Measurements from ENCODE around the gene PON2. TPM values are rescaled to one million over a fixed set of nuclear protein-coding genes. Genes with fewer than 3 reads are reported as not detected.

The PON2 gene
- polyA plus RNA-seq, 1 of the 3 experiments (the other 2 are of a cell fraction) = 125 TPM

GRCh38 chr7:95478272-95479037, 43.6 kb upstream of the PON2 start:
- Histone ChIP-seq H4K20me1 (ENCODE audit: insufficient read depth) (no peaks in the 10 kb centered on the region), H3K79me2 (ENCODE audit: insufficient read depth) (no peaks in the 10 kb centered on the region), H3K9ac (no peak overlapping the region), H3K4me1 (ENCODE audit: control insufficient read depth in 1 of 2, insufficient read depth in 2 of 2, low read depth in 1 of 2, low read length in 1 of 2) (peaks cover 0 to 8% of the 10 kb centered on the region in 2 experiments; a peak in 2 of 4 replicates), H3K4me2 (no peak overlapping the region), H3K9me2 (no peaks in the 10 kb centered on the region), H3K27ac (ENCODE audit: low read depth in 2 of 2, low read length in 1 of 2) (no peak overlapping the region), H3K36me3 (replicated peaks in 1 of 2; ENCODE audit: control insufficient read depth in 1 of 2, insufficient read depth in 2 of 2, low read length in 1 of 2) (no peaks in the 10 kb centered on the region), H3K27me3 (ENCODE audit: insufficient read depth) (no peaks in the 10 kb centered on the region), H3K9me3 (no peaks in the 10 kb centered on the region), H3F3A (replicated peaks; ENCODE audit: insufficient read depth) (no peaks in the 10 kb centered on the region), H2AFZ (ENCODE audit: low read depth) (peak overlapping the region; percentile 67), H3K4me3 (ENCODE audit: low read depth in 2 of 2, low read length in 1 of 2) (no peak overlapping the region; a peak in 1 of 4 replicates)
- POLR2A ChIA-PET = no interaction called here
- WGBS (ENCODE audit: low lambda C conversion rate) = 37% methylated on average over 18 of the region's 18 CpGs
- DNase-seq = no peak
- CTCF ChIA-PET = interaction anchor here (1.2 to 4.4 kb wide), 18 partner anchors 10 to 1189 kb away, joined by 3 to 109 read pairs (median 10); partner anchors contain the start of genes ASB4 and SGCE
- TF ChIP-seq SMC3 (IDR thresholded peaks at IDR 0.05; ENCODE audit: low read depth, low read length) (0 out of 2 replicates have a peak, but pooled peaks have one; percentile 20), RAD21 (IDR thresholded peaks at IDR 0.05; ENCODE audit: low read length) (peak; percentile 50), YY1 (IDR thresholded peaks at IDR 0.05; ENCODE audit: low read depth) (0 out of 2 replicates have a peak, but pooled peaks have one; percentile 71), MXI1 (IDR thresholded peaks at IDR 0.05; ENCODE audit: low read depth, low read length) (no peak), USF1 (IDR thresholded peaks at IDR 0.05; ENCODE audit: borderline replicate concordance, low read depth) (no peak), FOSL2 (IDR thresholded peaks at IDR 0.05; ENCODE audit: borderline replicate concordance, low read depth) (no peak), GABPA (IDR thresholded peaks at IDR 0.05; ENCODE audit: low read depth) (no peak), CTCF (IDR thresholded peaks at IDR 0.05) (peak; percentile 55), EP300 (IDR thresholded peaks at IDR 0.05; ENCODE audit: borderline replicate concordance in 1 of 2, low read depth in 1 of 2, low read length in 1 of 2) (no peak), TCF12 (IDR thresholded peaks at IDR 0.05) (no peak), PBX3 (IDR thresholded peaks at IDR 0.05) (no peak)

- DNase-seq = peak; percentile 73
- H3K9me2 ChIP-seq = no peaks in the 10 kb centered on the region
- H4K20me1 ChIP-seq (ENCODE audit: insufficient read depth) = no peaks in the 10 kb centered on the region
- H3F3A ChIP-seq (replicated peaks; ENCODE audit: insufficient read depth) = no peaks in the 10 kb centered on the region
- no peaks in the 10 kb centered on the region for H3K79me2 ChIP-seq (ENCODE audit: insufficient read depth)
- no peaks in the 10 kb centered on the region for H3K9me3 ChIP-seq
- WGBS (ENCODE audit: low lambda C conversion rate) = 6% methylated on average over 11 of the region's 11 CpGs
- H3K9ac ChIP-seq = no peak overlapping the region
- no peaks in the 10 kb centered on the region for H3K27me3 ChIP-seq (ENCODE audit: insufficient read depth)
- H3K36me3 ChIP-seq (replicated peaks in 1 of 2; ENCODE audit: control insufficient read depth in 1 of 2, insufficient read depth in 2 of 2, low read length in 1 of 2) = no peaks in the 10 kb centered on the region
- H2AFZ ChIP-seq (ENCODE audit: low read depth) = peak overlapping the region; percentile 71
- H3K4me1 ChIP-seq (ENCODE audit: control insufficient read depth in 1 of 2, insufficient read depth in 2 of 2, low read depth in 1 of 2, low read length in 1 of 2) = peaks cover 0 to 8% of the 10 kb centered on the region in 2 experiments; a peak in 2 of 4 replicates
- H3K4me2 ChIP-seq = no peak overlapping the region
- H3K4me3 ChIP-seq (ENCODE audit: low read depth in 2 of 2, low read length in 1 of 2) = no peak overlapping the region
- CTCF ChIA-PET = interaction anchor here (0.6 to 4.3 kb wide), 90 partner anchors 10 to 1638 kb away, joined by 3 to 109 read pairs (median 4); partner anchors contain the start of genes ASB4, PON2, SGCE and TFPI2
- no peak overlapping the region for H3K27ac ChIP-seq (ENCODE audit: low read depth in 2 of 2, low read length in 1 of 2)
- POLR2A ChIA-PET = no interaction called here
- TF ChIP-seq CHD2 (IDR thresholded peaks at IDR 0.05; ENCODE audit: low read length, partially characterized antibody) (peak; percentile 60), REST (IDR thresholded peaks at IDR 0.05; ENCODE audit: low read depth, low read length) (no peak), MXI1 (IDR thresholded peaks at IDR 0.05; ENCODE audit: low read depth, low read length) (peak; percentile 16; the same call in 1 of the 2 replicates), RAD21 (IDR thresholded peaks at IDR 0.05; ENCODE audit: low read length) (peak; percentile 98), USF1 (IDR thresholded peaks at IDR 0.05; ENCODE audit: borderline replicate concordance, low read depth) (no peak), RCOR1 (IDR thresholded peaks at IDR 0.05; ENCODE audit: low read length) (peak; percentile 49; the same call in 1 of the 2 replicates), ELF1 (IDR thresholded peaks at IDR 0.05) (peak; percentile 87), JUND (IDR thresholded peaks at IDR 0.05) (no peak), POLR2AphosphoS5 (IDR thresholded peaks at IDR 0.05; ENCODE audit: low read depth, low read length) (no peak), TCF12 (IDR thresholded peaks at IDR 0.05) (peak; percentile 41)
Observed at GRCh38 chr7:95476904-95477594, 42.2 kb upstream of the PON2 start.
